IMR-90 (cell line): ENCODE data around the gene OR51M1. TPM values are rescaled to one million over a fixed set of nuclear protein-coding genes. Genes with fewer than 3 reads are reported as not detected.

Experiments
- microRNA-seq, 2 experiments: library from miRNA; stranded (forward) in 1 of 2; unstranded in 1 of 2; fragments of 10-50 nt in 1 of 2; fragments of <30 nt in 1 of 2; gene quantifications in 1 of 2; microRNA quantifications in 1 of 2; one replicate each; pipeline versions ENCODE3 to v1.1.0; 2013 to 2020; ENCODE audit not compliant: insufficient read depth in 1 of 2, insufficient read length in 1 of 2, unreplicated experiment in 1 of 2
- polyA plus RNA-seq, 3 experiments: library from polyadenylated mRNA; depleted of rRNA; stranded (reverse); fragments of >200 nt; gene quantifications; 2 replicates each; pipeline ENCODE4 v1.2.3, GENCODE V29; 2012; ENCODE audit warnings: low replicate concordance in 1 of 3
- small RNA-seq, 5 experiments: library from RNA; depleted of rRNA; stranded (forward); fragments of <200 nt; gene quantifications; one replicate each; pipeline ENCODE3, GENCODE V24; 2012
- total RNA-seq: library from RNA; depleted of rRNA; stranded (reverse); fragments of >200 nt; gene quantifications from 2 replicates; pipeline ENCODE4 v1.2.3, GENCODE V29; 2012; rRNA removed

Gene OR51M1
- total and polyA plus RNA-seq, 2 of the 4 experiments (the other 2 are of a cell fraction) = 0.54 to 0.87 TPM

Small RNA genes lying within 50 kb of the gene (microRNA-seq; reads per million reads assigned to microRNA genes)
- not detected for gene AC104389.3 (ENCODE audit: insufficient read depth, insufficient read length)

Small RNA genes lying within 50 kb of the gene (small RNA-seq; reads per million reads assigned to genes)
- 0 reads per million in 5 experiments for gene AC104389.3

Other genes with a start within 250 kb of the OR51M1 start
- not detected in 2 replicates for gene OR52A5, start 245.5 kb upstream of the OR51M1 start, total RNA-seq
- gene OR52A5, start 245.5 kb upstream of the OR51M1 start, polyA plus RNA-seq (2012; rRNA removed) = not detected in 2 replicates
- not detected in 2 replicates for gene OR52A1, start 229.1 kb upstream of the OR51M1 start, total RNA-seq
- not detected in 2 replicates for gene OR52A1, start 229.1 kb upstream of the OR51M1 start, polyA plus RNA-seq (2012; rRNA removed)
- gene OR51V1, start 183.1 kb upstream of the OR51M1 start, total RNA-seq = not detected in 2 replicates
- not detected in 2 replicates for gene OR51V1, start 183.1 kb upstream of the OR51M1 start, polyA plus RNA-seq (2012; rRNA removed)
- gene HBB, start 156.7 kb upstream of the OR51M1 start, total RNA-seq = not detected in 2 replicates
- 0.24 TPM in 1 of 2 replicates, not detected in the other for gene HBB, start 156.7 kb upstream of the OR51M1 start, polyA plus RNA-seq (2012; rRNA removed)
- gene HBD, start 149.3 kb upstream of the OR51M1 start, total RNA-seq = 3.1 and 6.3 TPM in 2 replicates
- gene HBD, start 149.3 kb upstream of the OR51M1 start, polyA plus RNA-seq (2012; rRNA removed) = 10.7 and 12.0 TPM in 2 replicates
- gene HBG1, start 134.0 kb upstream of the OR51M1 start, total RNA-seq = not detected in 2 replicates
- gene HBG1, start 134.0 kb upstream of the OR51M1 start, polyA plus RNA-seq (2012; rRNA removed) = not detected in 2 replicates
- 0.54 TPM in 1 of 2 replicates, not detected in the other for gene HBG2, start 129.0 kb upstream of the OR51M1 start, total RNA-seq
- 1.7 TPM in 1 of 2 replicates, not detected in the other for gene HBG2, start 129.0 kb upstream of the OR51M1 start, polyA plus RNA-seq (2012; rRNA removed)
- 1.4 and 3.2 TPM in 2 replicates for gene HBE1, start 113.9 kb upstream of the OR51M1 start, total RNA-seq
- 7.7 and 12.7 TPM in 2 replicates for gene HBE1, start 113.9 kb upstream of the OR51M1 start, polyA plus RNA-seq (2012; rRNA removed)
- gene OR51B4, start 81.9 kb upstream of the OR51M1 start, total RNA-seq = not detected in 2 replicates
- 0.11 TPM in 1 of 2 replicates, not detected in the other for gene OR51B4, start 81.9 kb upstream of the OR51M1 start, polyA plus RNA-seq (2012; rRNA removed)
- gene OR51B2, start 59.5 kb upstream of the OR51M1 start, total RNA-seq = not detected in 2 replicates
- gene OR51B2, start 59.5 kb upstream of the OR51M1 start, polyA plus RNA-seq (2012; rRNA removed) = not detected in 2 replicates
- 0.54 and 0.56 TPM in 2 replicates for gene OR51B5, start 40.3 kb upstream of the OR51M1 start, total RNA-seq
- gene OR51B5, start 40.3 kb upstream of the OR51M1 start, polyA plus RNA-seq (2012; rRNA removed) = 0.09 and 0.29 TPM in 2 replicates
- gene OR51B6, start 32.3 kb upstream of the OR51M1 start, total RNA-seq = not detected in 2 replicates
- gene OR51B6, start 32.3 kb upstream of the OR51M1 start, polyA plus RNA-seq (2012; rRNA removed) = not detected in 2 replicates
- not detected in 2 replicates for gene OR51Q1, start 38.3 kb downstream of the OR51M1 start, total RNA-seq
- not detected in 2 replicates for gene OR51Q1, start 38.3 kb downstream of the OR51M1 start, polyA plus RNA-seq (2012; rRNA removed)
- gene OR51I1, start 57.7 kb downstream of the OR51M1 start, total RNA-seq = not detected in 2 replicates
- not detected in 2 replicates for gene OR51I1, start 57.7 kb downstream of the OR51M1 start, polyA plus RNA-seq (2012; rRNA removed)
- not detected in 2 replicates for gene OR51I2, start 65.5 kb downstream of the OR51M1 start, total RNA-seq
- not detected in 2 replicates for gene OR51I2, start 65.5 kb downstream of the OR51M1 start, polyA plus RNA-seq (2012; rRNA removed)
- not detected in 2 replicates for gene OR52D1, start 104.9 kb downstream of the OR51M1 start, total RNA-seq
- not detected in 2 replicates for gene OR52D1, start 104.9 kb downstream of the OR51M1 start, polyA plus RNA-seq (2012; rRNA removed)
- not detected in 2 replicates for gene UBQLN3, start 126.1 kb downstream of the OR51M1 start, total RNA-seq
- not detected in 2 replicates for gene UBQLN3, start 126.1 kb downstream of the OR51M1 start, polyA plus RNA-seq (2012; rRNA removed)
- 0.18 TPM in 1 of 2 replicates, not detected in the other for gene UBQLNL, start 132.9 kb downstream of the OR51M1 start, total RNA-seq
- 0.47 and 0.48 TPM in 2 replicates for gene UBQLNL, start 132.9 kb downstream of the OR51M1 start, polyA plus RNA-seq (2012; rRNA removed)
- 0.18 and 0.28 TPM in 2 replicates for gene OR52H1, start 164.7 kb downstream of the OR51M1 start, total RNA-seq
- not detected in 2 replicates for gene OR52H1, start 164.7 kb downstream of the OR51M1 start, polyA plus RNA-seq (2012; rRNA removed)
- gene OR52B6, start 197.1 kb downstream of the OR51M1 start, total RNA-seq = not detected in 2 replicates
- gene OR52B6, start 197.1 kb downstream of the OR51M1 start, polyA plus RNA-seq (2012; rRNA removed) = not detected in 2 replicates
- gene TRIM6, start 212.8 kb downstream of the OR51M1 start, total RNA-seq = 3.9 and 5.0 TPM in 2 replicates
- gene TRIM6, start 212.8 kb downstream of the OR51M1 start, polyA plus RNA-seq (2012; rRNA removed) = 3.7 and 4.7 TPM in 2 replicates
- 8.6 and 12.5 TPM in 2 replicates for gene TRIM34, start 241.2 kb downstream of the OR51M1 start, total RNA-seq
- 5.3 and 6.1 TPM in 2 replicates for gene TRIM34, start 241.2 kb downstream of the OR51M1 start, polyA plus RNA-seq (2012; rRNA removed)